LNCAP (cell line): ENCODE results near the gene REG3G.

Experiments
- CTCF ChIP-seq: fragments of 450-650 bp; IDR thresholded peaks from 2 replicates; pipeline ENCODE4 v1.5.1; 2017; ENCODE audit warnings: mild to moderate bottlenecking

Gene REG3G

GRCh38 chr2:79016342-79016741 is 9.2 kb upstream of the REG3G start:
- TF ChIP-seq CTCF = no peak

GRCh38 chr2:79026061-79026460 is 559 bp downstream of the REG3G start:
- no peak for TF ChIP-seq CTCF

- TF ChIP-seq CTCF = no peak
Observed at GRCh38 chr2:79039944-79040343, 14.4 kb downstream of the REG3G start.

GRCh38 chr2:79041032-79041448 is 15.5 kb downstream of the REG3G start:
- peak; percentile 68 for TF ChIP-seq CTCF

GRCh38 chr2:79065201-79065600 is 39.7 kb downstream of the REG3G start:
- TF ChIP-seq CTCF = no peak

- TF ChIP-seq CTCF = no peak
Observed at GRCh38 chr2:79071078-79071477, 45.6 kb downstream of the REG3G start.
